ENCODE data around the gene FOXI1. TPM values are rescaled to one million over a fixed set of nuclear protein-coding genes. Genes with fewer than 3 reads are reported as not detected.

The FOXI1 gene
- total and polyA plus RNA-seq, 2 experiments from 2014 or later = not detected

DNA sequence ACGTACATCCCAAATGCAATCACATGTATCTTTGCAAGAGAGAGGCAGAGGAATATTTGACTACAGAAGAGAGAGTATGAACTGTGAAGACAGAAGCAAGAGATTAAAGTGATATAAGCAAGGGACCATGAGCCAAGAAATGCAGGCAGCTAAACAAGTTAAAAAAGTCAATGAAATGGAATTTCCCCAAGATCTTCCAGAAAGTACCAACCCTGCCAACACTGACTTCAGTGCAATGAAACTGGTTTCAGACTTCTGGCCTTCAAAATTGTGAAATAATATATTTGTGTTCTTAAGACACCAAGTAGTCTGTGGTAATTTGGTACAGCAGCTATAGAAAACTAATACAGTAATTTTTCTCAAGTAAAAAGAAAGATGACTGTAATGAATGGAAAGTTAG is 20.9 kb downstream of the FOXI1 start:
- H3K36me3 ChIP-seq (ENCODE audit: low read depth) = no peaks in the 10 kb centered on the region
- H3F3A ChIP-seq (ENCODE audit: insufficient read depth) = peaks cover 3% of the 10 kb centered on the region
- H3K9me2 ChIP-seq (ENCODE audit: insufficient read depth) = no peaks in the 10 kb centered on the region
- no peak overlapping the region for H3K4me3 ChIP-seq
- no peak for DNase-seq
- WGBS, 2 experiments (ENCODE audit: low coverage in 1 of 2, low lambda C conversion rate in 2 of 2, missing lambda C conversion rate in 2 of 2) = 31 to 43% methylated on average over 1 of the region's 1 CpG
- H3K27ac ChIP-seq = no peak overlapping the region
- 0 out of 2 replicates have a peak, but pooled peaks cover 3% of the 10 kb centered on the region for H3K27me3 ChIP-seq (replicated peaks; ENCODE audit: insufficient read depth)
- no peak for TF ChIP-seq EZH2 (IDR thresholded peaks at IDR 0.05; ENCODE audit: insufficient read depth, poor library complexity, severe bottlenecking)
- no peak for TF ChIP-seq EZH2phosphoT487 (IDR thresholded peaks at IDR 0.05; ENCODE audit: insufficient read depth, low read depth)
- no peak overlapping the region for H2AFZ ChIP-seq
- H3K9ac ChIP-seq = no peak overlapping the region
- no peaks in the 10 kb centered on the region for H3K79me2 ChIP-seq (ENCODE audit: insufficient read depth)
- in situ Hi-C loops (cut with MboI) = no loop called here
- no peak overlapping the region for H3K4me2 ChIP-seq (ENCODE audit: unreplicated experiment)
- no peaks in the 10 kb centered on the region for H3K9me3 ChIP-seq (ENCODE audit: low read depth)
- no peaks in the 10 kb centered on the region for H4K20me1 ChIP-seq (ENCODE audit: insufficient read depth)
- peaks cover 3% of the 10 kb centered on the region for H3K4me1 ChIP-seq (ENCODE audit: insufficient read depth)

GRCh38 chr5:170131235-170131634 is 25.5 kb downstream of the FOXI1 start:
- Histone ChIP-seq H3K4me1 (ENCODE audit: insufficient read depth) (peaks cover 11% of the 10 kb centered on the region), H3K27ac (no peak overlapping the region), H3K27me3 (replicated peaks; ENCODE audit: insufficient read depth) (no peaks in the 10 kb centered on the region), H3K9me3 (ENCODE audit: low read depth) (no peaks in the 10 kb centered on the region), H2AFZ (no peak overlapping the region), H3F3A (ENCODE audit: insufficient read depth) (0 out of 2 replicates have a peak, but pooled peaks cover 7% of the 10 kb centered on the region), H3K79me2 (ENCODE audit: insufficient read depth) (no peaks in the 10 kb centered on the region), H3K9ac (no peak overlapping the region), H4K20me1 (ENCODE audit: insufficient read depth) (no peaks in the 10 kb centered on the region), H3K4me2 (ENCODE audit: unreplicated experiment) (no peak overlapping the region), H3K9me2 (ENCODE audit: insufficient read depth) (no peaks in the 10 kb centered on the region), H3K36me3 (ENCODE audit: low read depth) (no peaks in the 10 kb centered on the region), H3K4me3 (no peak overlapping the region)
- in situ Hi-C loops (cut with MboI) = no loop called here
- TF ChIP-seq EZH2phosphoT487 (IDR thresholded peaks at IDR 0.05; ENCODE audit: insufficient read depth, low read depth) = no peak
- TF ChIP-seq EZH2 (IDR thresholded peaks at IDR 0.05; ENCODE audit: insufficient read depth, poor library complexity, severe bottlenecking) = no peak
- DNase-seq = no peak
- 94 to 95% methylated on average over 3 of the region's 3 CpGs for WGBS, 2 experiments (ENCODE audit: low coverage in 1 of 2, low lambda C conversion rate in 2 of 2, missing lambda C conversion rate in 2 of 2)

- Histone ChIP-seq H3K9me3 (ENCODE audit: low read depth) (no peaks in the 10 kb centered on the region), H3K79me2 (ENCODE audit: insufficient read depth) (no peaks in the 10 kb centered on the region), H3K4me1 (ENCODE audit: insufficient read depth) (peaks cover 11% of the 10 kb centered on the region), H4K20me1 (ENCODE audit: insufficient read depth) (no peaks in the 10 kb centered on the region), H3K36me3 (ENCODE audit: low read depth) (no peaks in the 10 kb centered on the region), H3K9me2 (ENCODE audit: insufficient read depth) (no peaks in the 10 kb centered on the region), H3K4me2 (ENCODE audit: unreplicated experiment) (peak overlapping the region; percentile 17), H3K27ac (no peak overlapping the region), H2AFZ (no peak overlapping the region), H3K27me3 (replicated peaks; ENCODE audit: insufficient read depth) (no peaks in the 10 kb centered on the region), H3F3A (ENCODE audit: insufficient read depth) (0 out of 2 replicates have a peak, but pooled peaks cover 7% of the 10 kb centered on the region), H3K4me3 (no peak overlapping the region), H3K9ac (no peak overlapping the region)
- DNase-seq = peak; percentile 83
- in situ Hi-C loops (cut with MboI) = no loop called here
- no peak for TF ChIP-seq EZH2 (IDR thresholded peaks at IDR 0.05; ENCODE audit: insufficient read depth, poor library complexity, severe bottlenecking)
- no peak for TF ChIP-seq EZH2phosphoT487 (IDR thresholded peaks at IDR 0.05; ENCODE audit: insufficient read depth, low read depth)
- WGBS, 2 experiments (ENCODE audit: low coverage in 1 of 2, low lambda C conversion rate in 2 of 2, missing lambda C conversion rate in 2 of 2) = 4% methylated on average over 4 of the region's 4 CpGs
Observed at GRCh38 chr5:170132269-170132975, 26.7 kb downstream of the FOXI1 start.

DNA sequence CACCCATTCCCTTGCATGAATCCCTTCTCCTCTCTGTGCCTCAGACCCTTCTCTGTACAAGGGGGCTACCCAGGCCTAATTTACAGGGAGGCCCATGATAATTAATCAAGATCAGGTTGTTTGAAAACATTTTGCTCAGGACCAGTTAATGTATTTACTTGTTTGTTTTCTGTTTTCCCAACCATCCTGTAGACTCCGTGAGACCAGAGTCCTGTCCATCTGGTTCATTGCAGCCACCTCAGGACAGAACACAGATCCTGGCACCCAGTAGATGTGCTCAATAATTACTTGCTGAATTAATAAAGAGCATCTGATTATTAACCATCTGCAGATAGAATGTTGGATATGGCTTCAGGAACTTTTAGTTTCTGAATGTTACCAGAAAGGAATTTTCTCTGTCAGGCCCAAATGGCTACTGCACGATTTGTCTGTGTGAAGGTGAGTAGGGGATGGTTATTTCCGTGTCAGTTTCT is 27.3 kb downstream of the FOXI1 start:
- Histone ChIP-seq H4K20me1 (ENCODE audit: insufficient read depth) (no peaks in the 10 kb centered on the region), H3K27ac (no peak overlapping the region), H3K27me3 (replicated peaks; ENCODE audit: insufficient read depth) (no peaks in the 10 kb centered on the region), H2AFZ (no peak overlapping the region), H3K79me2 (ENCODE audit: insufficient read depth) (no peaks in the 10 kb centered on the region), H3F3A (ENCODE audit: insufficient read depth) (0 out of 2 replicates have a peak, but pooled peaks cover 7% of the 10 kb centered on the region), H3K9ac (no peak overlapping the region), H3K4me1 (ENCODE audit: insufficient read depth) (peaks cover 11% of the 10 kb centered on the region), H3K36me3 (ENCODE audit: low read depth) (no peaks in the 10 kb centered on the region), H3K9me2 (ENCODE audit: insufficient read depth) (no peaks in the 10 kb centered on the region), H3K4me2 (ENCODE audit: unreplicated experiment) (peak overlapping the region; percentile 17), H3K4me3 (no peak overlapping the region), H3K9me3 (ENCODE audit: low read depth) (no peaks in the 10 kb centered on the region)
- 29% methylated on average over 3 of the region's 3 CpGs for WGBS, 2 experiments (ENCODE audit: low coverage in 1 of 2, low lambda C conversion rate in 2 of 2, missing lambda C conversion rate in 2 of 2)
- DNase-seq = no peak
- TF ChIP-seq EZH2phosphoT487 (IDR thresholded peaks at IDR 0.05; ENCODE audit: insufficient read depth, low read depth) (no peak), EZH2 (IDR thresholded peaks at IDR 0.05; ENCODE audit: insufficient read depth, poor library complexity, severe bottlenecking) (no peak)
- in situ Hi-C loops (cut with MboI) = no loop called here
